T-cell (primary cell): ENCODE measurements around the gene B4GALT7. TPM values are rescaled to one million over a fixed set of nuclear protein-coding genes. Genes with fewer than 3 reads are reported as not detected.

Source experiments
- ATAC-seq, 4 experiments: fragments of 200-7000 bp in 3 of 4; fragments of 150-1000 bp in 1 of 4; cut with Tn5 transposase; replicated peaks in 1 of 4; 1 replicate in 3 of 4; 2 replicates in 1 of 4; pipeline ENCODE4 v1.10.0; 2021; ENCODE audit warnings: moderate library complexity in 3 of 4, mild to moderate bottlenecking in 2 of 4, moderate number of reproducible peaks in 1 of 4
- CTCF ChIA-PET, 2 donors: fragments of 300-600 bp; sonication (Branson Sonifier 250); formaldehyde crosslinking; loops; one replicate each; lab custom pipeline; 2022; ENCODE audit warnings: antibody characterized with exemption in 2 of 2; lab: Charles Lee
- POLR2A ChIA-PET, 2 donors: fragments of 300-600 bp; sonication (Branson Sonifier 250); formaldehyde crosslinking; loops; one replicate each; lab custom pipeline; 2022; ENCODE audit warnings: antibody characterized with exemption in 2 of 2; lab: Charles Lee
- DNase-seq, 35 experiments: peaks; one replicate each; pipeline versions ENCODE4 v3.0.0 to v3.0.0-alpha.2; 2013 to 2023
- H3K27ac ChIP-seq: one replicate; pipeline ENCODE4 v1.5.1; 2013; ENCODE audit warnings: low read length
- H3K27me3 ChIP-seq, 2 experiments: replicated peaks in 1 of 2; 1 replicate in 1 of 2; 2 replicates in 1 of 2; pipeline versions ENCODE4 v1.6.1 to v1.7.0; 2013; ENCODE audit warnings: low read length in 1 of 2, mixed read lengths in 1 of 2; ENCODE audit not compliant: control insufficient read depth in 2 of 2, insufficient read depth in 2 of 2; ENCODE audit errors: extremely low read depth in 1 of 2
- H3K36me3 ChIP-seq, 2 donors: 1 replicate in 1 of 2; 2 replicates in 1 of 2; pipeline versions ENCODE4 v1.6.1 to v1.7.0; 2013; ENCODE audit warnings: low read length in 1 of 2; ENCODE audit not compliant: control insufficient read depth in 2 of 2, insufficient read depth in 1 of 2; ENCODE audit errors: extremely low read depth in 1 of 2
- H3K4me1 ChIP-seq, 2 experiments: 1 replicate in 1 of 2; 2 replicates in 1 of 2; pipeline versions ENCODE4 v1.6.1 to v1.7.0; 2013; ENCODE audit warnings: low read length in 2 of 2, mixed read lengths in 1 of 2; ENCODE audit not compliant: insufficient read depth in 2 of 2, control insufficient read depth in 1 of 2; ENCODE audit errors: extremely low read depth in 1 of 2
- H3K4me3 ChIP-seq, 2 donors: 1 replicate in 1 of 2; 2 replicates in 1 of 2; pipeline versions ENCODE4 v1.5.1 to v1.7.0; 2013; ENCODE audit warnings: mild to moderate bottlenecking in 2 of 2, low read length in 1 of 2, moderate library complexity in 1 of 2; ENCODE audit not compliant: control insufficient read depth in 1 of 2; ENCODE audit errors: extremely low read depth in 1 of 2
- H3K9me3 ChIP-seq: 2 replicates; pipeline ENCODE4 v1.7.0; 2013
- H3K27ac Mint-ChIP-seq, 2 donors: one replicate each; pipeline ENCODE4 v1.8.0; 2020 to 2021; ENCODE audit warnings: mild to moderate bottlenecking in 2 of 2, mixed read lengths in 2 of 2
- H3K27me3 Mint-ChIP-seq, 2 donors: one replicate each; pipeline ENCODE4 v1.8.0; 2021 to 2022; ENCODE audit warnings: mixed read lengths in 2 of 2
- H3K36me3 Mint-ChIP-seq: one replicate; pipeline ENCODE4 v1.8.0; 2021; ENCODE audit warnings: mixed read lengths
- H3K4me1 Mint-ChIP-seq, 3 donors: one replicate each; pipeline ENCODE4 v1.8.0; 2020 to 2022; ENCODE audit warnings: mixed read lengths in 3 of 3, mild to moderate bottlenecking in 1 of 3
- H3K4me3 Mint-ChIP-seq, 3 donors: one replicate each; pipeline ENCODE4 v1.8.0; 2020 to 2022; ENCODE audit warnings: mild to moderate bottlenecking in 3 of 3, mixed read lengths in 3 of 3, moderate library complexity in 3 of 3
- H3K9me3 Mint-ChIP-seq, 3 donors: one replicate each; pipeline ENCODE4 v1.8.0; 2020 to 2022; ENCODE audit warnings: mixed read lengths in 3 of 3
- WGBS: methylation state at CpG from one replicate; pipeline ENCODE4 v1.1.5; 2013; ENCODE audit warnings: missing lambda C conversion rate; ENCODE audit not compliant: insufficient coverage; 5-methylcytosine and 5-hydroxymethylcytosine counted together
- total RNA-seq, 35 experiments: library from RNA in 6 of 35; stranded (reverse) in 6 of 35; fragments of 120-200 nt in 1 of 35; gene quantifications; one replicate each; pipeline versions ENCODE4 v1.2.1 to v1.2.4 and lab custom pipeline; 2013 to 2026

The B4GALT7 gene
- total RNA-seq (10 to 100 TPM; 30.4 to 46.7 (median 39.1) TPM), total RNA-seq (lab: John Stamatoyannopoulos, UW) (16.2 to 33.2 (median 23.3) reads per million in 29 experiments)
- total RNA-seq (2013), result 19.9 TPM

- Mint-ChIP-seq H3K4me1 (peaks cover 30 to 41% (median 33%) of the 10 kb centered on the region in 3 donors), H3K36me3 (peaks cover 9% of the 10 kb centered on the region), H3K27ac (peak within 1 kb of the TSS; percentile 86 to 96), H3K9me3 (no peaks in the 10 kb centered on the region), H3K4me3 (peak within 1 kb of the TSS; percentile 92 to 96 (median 92)), H3K27me3 (no peaks in the 10 kb centered on the region)
- Histone ChIP-seq H3K4me1 (peaks cover 0 to 22% of the 10 kb centered on the region in 2 experiments), H3K9me3 (no peaks in the 10 kb centered on the region), H3K27me3 (no peaks in the 10 kb centered on the region), H3K27ac (peak within 1 kb of the TSS; percentile 65), H3K4me3 (peak within 1 kb of the TSS; percentile 74 to 88), H3K36me3 (peaks cover 0 to 21% of the 10 kb centered on the region in 2 donors)
- under 1% methylated on average over 82 of the region's 86 CpGs for WGBS
- POLR2A ChIA-PET, result interaction anchor here in 1 of 2 donors (0.6 to 0.7 kb wide), 2 partner anchors 11 to 29 kb away, joined by 3 to 4 read pairs; no protein-coding TSS in a partner anchor
- CTCF ChIA-PET, result no interaction called here
- ATAC-seq (peak; percentile 89 to 95 (median 93)), DNase-seq (peak; percentile 47 to 91 (median 70))
Observed at GRCh38 chr5:177599731-177600507, at the start of gene B4GALT7. Gene B4GALT7 (plus strand): TSS chr5:177600132. CDS start chr5:177600211, 79 bp downstream.

- H3K4me1 Mint-ChIP-seq, result peaks cover 42 to 54% (median 49%) of the 10 kb centered on the region in 3 donors
- H3K27me3 Mint-ChIP-seq, result no peaks in the 10 kb centered on the region
- no peaks in the 10 kb centered on the region for H3K9me3 ChIP-seq
- H3K4me3 Mint-ChIP-seq, result peak overlapping the region; percentile 76 to 88 (median 85)
- H3K36me3 Mint-ChIP-seq, result peaks cover 8% of the 10 kb centered on the region
- ATAC-seq (no peak), DNase-seq (no peak)
- H3K4me3 ChIP-seq, result peak overlapping the region; percentile 62 to 79
- no peaks in the 10 kb centered on the region for H3K27me3 ChIP-seq
- no peak overlapping the region for H3K27ac ChIP-seq
- no peaks in the 10 kb centered on the region for H3K9me3 Mint-ChIP-seq
- ChIA-PET POLR2A (no interaction called here), CTCF (interaction anchor here in 1 of 2 donors (0.9 kb wide), 1 partner anchor 18 kb away, joined by 3 read pairs; no protein-coding TSS in a partner anchor)
- WGBS, result 96% methylated on average over 9 of the region's 16 CpGs
- H3K36me3 ChIP-seq, result peaks cover 5 to 13% of the 10 kb centered on the region in 2 donors
- peak overlapping the region; percentile 11 to 61 for H3K27ac Mint-ChIP-seq
- peaks cover 13 to 26% of the 10 kb centered on the region in 2 experiments for H3K4me1 ChIP-seq
Observed at GRCh38 chr5:177552839-177553455, 47.0 kb upstream of the B4GALT7 start.

- H3K9me3 ChIP-seq, result no peaks in the 10 kb centered on the region
- peak in 26 of 35 experiments; percentile 1 to 44 (median 24) for DNase-seq
- H3K4me1 Mint-ChIP-seq, result peaks cover 36 to 47% (median 44%) of the 10 kb centered on the region in 3 donors
- H3K27me3 Mint-ChIP-seq, result no peaks in the 10 kb centered on the region
- peaks cover 5 to 13% of the 10 kb centered on the region in 2 donors for H3K36me3 ChIP-seq
- POLR2A ChIA-PET, result no interaction called here
- WGBS, result under 1% methylated on average over 58 of the region's 72 CpGs
- no peaks in the 10 kb centered on the region for H3K27me3 ChIP-seq
- peaks cover 5% of the 10 kb centered on the region for H3K36me3 Mint-ChIP-seq
- CTCF ChIA-PET, result interaction anchor here in 1 of 2 donors (0.9 kb wide), 1 partner anchor 17 kb away, joined by 3 read pairs; no protein-coding TSS in a partner anchor
- H3K9me3 Mint-ChIP-seq, result no peaks in the 10 kb centered on the region
- H3K4me3 ChIP-seq, result peak overlapping the region; percentile 62 to 79
- H3K27ac ChIP-seq, result no peak overlapping the region
- peaks cover 13 to 26% of the 10 kb centered on the region in 2 experiments for H3K4me1 ChIP-seq
- no peak overlapping the region for H3K27ac Mint-ChIP-seq
- H3K4me3 Mint-ChIP-seq, result peak overlapping the region; percentile 76 to 88 (median 85)
- ATAC-seq, result peak; percentile 13 to 53 (median 50)
Observed at GRCh38 chr5:177553671-177554429, 46.1 kb upstream of the B4GALT7 start.

GRCh38 chr5:177554474-177555111 is 45.3 kb upstream of the B4GALT7 start, which contains the start of gene FAM193B:
Gene FAM193B (minus strand): TSS chr5:177554563. CDS start chr5:177554458, 105 bp downstream.
- Histone ChIP-seq H3K4me3 (peak within 1 kb of the TSS; percentile 62 to 79), H3K4me1 (peaks cover 13 to 26% of the 10 kb centered on the region in 2 experiments), H3K27ac (no peak within 1 kb of the TSS), H3K27me3 (no peaks in the 10 kb centered on the region), H3K36me3 (peaks cover 5 to 13% of the 10 kb centered on the region in 2 donors), H3K9me3 (no peaks in the 10 kb centered on the region)
- no peaks in the 10 kb centered on the region for H3K27me3 Mint-ChIP-seq
- ATAC-seq (peak; percentile 97 to 98 (median 98)), DNase-seq (peak; percentile 86 to 98 (median 92))
- peaks cover 33 to 44% (median 40%) of the 10 kb centered on the region in 3 donors for H3K4me1 Mint-ChIP-seq
- H3K36me3 Mint-ChIP-seq, result peaks cover 5% of the 10 kb centered on the region
- POLR2A ChIA-PET, result no interaction called here
- peak within 1 kb of the TSS; percentile 85 to 88 (median 87) for H3K4me3 Mint-ChIP-seq
- no peaks in the 10 kb centered on the region for H3K9me3 Mint-ChIP-seq
- peak within 1 kb of the TSS; percentile 73 to 81 for H3K27ac Mint-ChIP-seq
- CTCF ChIA-PET, result no interaction called here
- WGBS, result 14% methylated on average over 27 of the region's 49 CpGs

GRCh38 chr5:177555228-177555627 is 44.7 kb upstream of the B4GALT7 start:
- peak overlapping the region; percentile 85 to 88 (median 87) for H3K4me3 Mint-ChIP-seq
- H3K27ac ChIP-seq, result no peak overlapping the region
- ATAC-seq (no peak), DNase-seq (no peak)
- no peaks in the 10 kb centered on the region for H3K9me3 ChIP-seq
- peak overlapping the region in 1 of 2 donors; percentile 73 for H3K27ac Mint-ChIP-seq
- no peak overlapping the region for H3K4me3 ChIP-seq
- ChIA-PET CTCF (no interaction called here), POLR2A (no interaction called here)
- H3K36me3 Mint-ChIP-seq, result peaks cover 5% of the 10 kb centered on the region
- peaks cover 5 to 12% of the 10 kb centered on the region in 2 donors for H3K36me3 ChIP-seq
- no peaks in the 10 kb centered on the region for H3K9me3 Mint-ChIP-seq
- WGBS, result 100% methylated on average over 1 of the region's 2 CpGs
- peaks cover 30 to 42% (median 38%) of the 10 kb centered on the region in 3 donors for H3K4me1 Mint-ChIP-seq
- H3K27me3 ChIP-seq, result no peaks in the 10 kb centered on the region
- peaks cover 13 to 26% of the 10 kb centered on the region in 2 experiments for H3K4me1 ChIP-seq
- no peaks in the 10 kb centered on the region for H3K27me3 Mint-ChIP-seq
